Measurements from ENCODE around the gene SRPX.

DNA sequence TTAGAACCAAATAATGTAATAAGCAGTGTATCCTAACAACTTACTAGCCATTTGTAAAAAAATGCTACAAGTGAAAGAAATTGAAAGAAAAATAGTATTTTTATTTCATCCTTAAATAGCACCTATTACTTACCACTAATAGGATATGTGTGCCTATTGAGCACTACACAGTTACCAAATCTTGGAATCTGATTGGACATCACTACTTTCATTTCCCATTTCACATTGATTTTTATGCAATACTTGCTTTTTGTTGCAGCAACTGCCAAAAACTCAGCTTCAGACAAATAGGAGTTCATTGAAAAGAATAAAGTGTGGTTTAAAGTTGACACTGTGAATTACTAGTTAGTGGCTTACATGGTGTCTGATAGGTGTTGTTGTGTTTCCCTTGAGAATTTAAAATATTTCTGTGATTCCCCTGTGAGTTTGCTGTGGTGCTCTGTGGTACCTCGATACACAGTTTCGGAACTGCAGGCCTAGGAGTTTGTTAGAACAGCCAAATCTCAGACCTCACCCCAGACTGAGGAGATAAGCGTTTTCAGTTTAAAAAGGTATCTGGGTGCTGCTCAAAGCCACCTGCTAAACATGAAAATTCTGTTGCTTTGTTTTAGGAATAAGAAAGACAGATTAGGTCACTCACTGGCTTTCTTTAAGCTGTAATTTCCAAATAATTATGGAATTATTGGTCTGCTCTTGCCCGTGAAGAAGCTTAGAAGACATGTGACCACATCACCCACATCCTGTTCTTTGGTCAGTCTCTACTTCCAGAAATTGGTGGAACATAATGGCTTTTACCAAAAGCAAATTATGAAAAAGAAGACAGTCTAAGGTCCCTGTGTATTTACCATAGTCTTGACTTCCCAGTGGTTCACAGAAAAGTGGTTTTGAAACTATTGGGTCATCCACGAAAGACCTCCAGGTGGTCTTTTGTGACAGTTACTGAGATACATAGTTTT is 116.5 kb downstream of the SRPX start:
- TF ChIP-seq, protein P1, sequence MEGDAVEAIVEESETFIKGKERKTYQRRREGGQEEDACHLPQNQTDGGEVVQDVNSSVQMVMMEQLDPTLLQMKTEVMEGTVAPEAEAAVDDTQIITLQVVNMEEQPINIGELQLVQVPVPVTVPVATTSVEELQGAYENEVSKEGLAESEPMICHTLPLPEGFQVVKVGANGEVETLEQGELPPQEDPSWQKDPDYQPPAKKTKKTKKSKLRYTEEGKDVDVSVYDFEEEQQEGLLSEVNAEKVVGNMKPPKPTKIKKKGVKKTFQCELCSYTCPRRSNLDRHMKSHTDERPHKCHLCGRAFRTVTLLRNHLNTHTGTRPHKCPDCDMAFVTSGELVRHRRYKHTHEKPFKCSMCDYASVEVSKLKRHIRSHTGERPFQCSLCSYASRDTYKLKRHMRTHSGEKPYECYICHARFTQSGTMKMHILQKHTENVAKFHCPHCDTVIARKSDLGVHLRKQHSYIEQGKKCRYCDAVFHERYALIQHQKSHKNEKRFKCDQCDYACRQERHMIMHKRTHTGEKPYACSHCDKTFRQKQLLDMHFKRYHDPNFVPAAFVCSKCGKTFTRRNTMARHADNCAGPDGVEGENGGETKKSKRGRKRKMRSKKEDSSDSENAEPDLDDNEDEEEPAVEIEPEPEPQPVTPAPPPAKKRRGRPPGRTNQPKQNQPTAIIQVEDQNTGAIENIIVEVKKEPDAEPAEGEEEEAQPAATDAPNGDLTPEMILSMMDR (IDR thresholded peaks at IDR 0.05) = no peak
- TF ChIP-seq POLR2A (IDR thresholded peaks at IDR 0.05) = no peak
- TF ChIP-seq EP300 (IDR thresholded peaks at IDR 0.05) = no peak

All from tibial nerve (tissue), 4 donors.